ENCODE results near the gene TH.
"Not testable (repeated sequence)": the region's sequence is repeated elsewhere in the genome, so short reads cannot be mapped to it uniquely, and the experiment has no call there.

Gene TH

GRCh38 chr11:2132246-2132645 lies 39.4 kb downstream of the TH start:
- no peak for DNase-seq (ENCODE audit: low read depth in 1 of 2, low spot score in 1 of 2)

GRCh38 chr11:2131371-2132236 lies 40.0 kb downstream of the TH start:
- DNase-seq (ENCODE audit: low read depth in 1 of 2, low spot score in 1 of 2), result no peak

- no peak for DNase-seq (ENCODE audit: low read depth in 1 of 2, low spot score in 1 of 2)
Measured at GRCh38 chr11:2130881-2131352, 40.7 kb downstream of the TH start.

GRCh38 chr11:2129699-2130366 lies 41.8 kb downstream of the TH start:
- DNase-seq (ENCODE audit: low read depth in 1 of 2, low spot score in 1 of 2), result no peak

GRCh38 chr11:2129308-2129698 lies 42.3 kb downstream of the TH start:
- no peak for DNase-seq (ENCODE audit: low read depth in 1 of 2, low spot score in 1 of 2)

GRCh38 chr11:2128511-2129307 lies 42.9 kb downstream of the TH start:
- DNase-seq (ENCODE audit: low read depth in 1 of 2, low spot score in 1 of 2), result no peak

- DNase-seq (ENCODE audit: low read depth in 1 of 2, low spot score in 1 of 2), result no peak
Measured at GRCh38 chr11:2128130-2128510, 43.5 kb downstream of the TH start.

- DNase-seq (ENCODE audit: low read depth in 1 of 2, low spot score in 1 of 2), result no peak
Measured at GRCh38 chr11:2127482-2128129, 44.0 kb downstream of the TH start.

- no peak for DNase-seq (ENCODE audit: low read depth in 1 of 2, low spot score in 1 of 2)
Measured at GRCh38 chr11:2126520-2127085, 45.0 kb downstream of the TH start.

GRCh38 chr11:2124736-2125484 lies 46.7 kb downstream of the TH start:
- DNase-seq (ENCODE audit: low read depth in 1 of 2, low spot score in 1 of 2), result not testable (repeated sequence)

GRCh38 chr11:2123628-2123960 lies 48.0 kb downstream of the TH start:
- DNase-seq (ENCODE audit: low read depth in 1 of 2, low spot score in 1 of 2), result no peak

GRCh38 chr11:2122907-2123627 lies 48.5 kb downstream of the TH start:
- DNase-seq (ENCODE audit: low read depth in 1 of 2, low spot score in 1 of 2), result no peak

- no peak for DNase-seq (ENCODE audit: low read depth in 1 of 2, low spot score in 1 of 2)
Measured at GRCh38 chr11:2122222-2122906, 49.3 kb downstream of the TH start.

GRCh38 chr11:2121227-2122130 lies 50.1 kb downstream of the TH start:
- no peak for DNase-seq (ENCODE audit: low read depth in 1 of 2, low spot score in 1 of 2)

GRCh38 chr11:2120359-2121100 lies 51.1 kb downstream of the TH start:
- DNase-seq (ENCODE audit: low read depth in 1 of 2, low spot score in 1 of 2), result no peak

- DNase-seq (ENCODE audit: low read depth in 1 of 2, low spot score in 1 of 2), result no peak
Measured at GRCh38 chr11:2118677-2119076, 52.9 kb downstream of the TH start.

GRCh38 chr11:2116680-2117079 lies 54.9 kb downstream of the TH start:
- DNase-seq (ENCODE audit: low read depth in 1 of 2, low spot score in 1 of 2), result no peak

Data from stimulated activated CD4-positive, alpha-beta T cell treated with anti-CD3 and anti-CD28 coated beads, Interleukin-15, amount 100 ng/mL, for 1 hour (primary cell).